ENCODE data around the gene MT4.

The MT4 gene

GRCh38 chr16:56589141-56590039 lies 24.5 kb downstream of the MT4 start, which contains the start of gene MT3:
MT3 (plus strand) TSS chr16:56589528; CDS start chr16:56589591, 63 bp downstream.
- Histone ChIP-seq H3K4me3 (ENCODE audit: low read depth, low read length) (no peak within 1 kb of the TSS), H3K36me3 (no peaks in the 10 kb centered on the region), H3K9me3 (no peaks in the 10 kb centered on the region; the same call in 1 of the 2 replicates), H3K4me1 (no peaks in the 10 kb centered on the region), H3K27me3 (peaks cover 57% of the 10 kb centered on the region)
- DNase-seq = peak; percentile 31
- no peak for TF ChIP-seq CTCF (IDR thresholded peaks at IDR 0.05; ENCODE audit: low read depth, low read length)

GRCh38 chr16:56591377-56592060 lies 26.6 kb downstream of the MT4 start:
- Histone ChIP-seq H3K27me3 (peaks cover 39% of the 10 kb centered on the region), H3K4me1 (no peaks in the 10 kb centered on the region), H3K36me3 (no peaks in the 10 kb centered on the region), H3K4me3 (ENCODE audit: low read depth, low read length) (no peak overlapping the region), H3K9me3 (no peaks in the 10 kb centered on the region)
- no peak for TF ChIP-seq CTCF (IDR thresholded peaks at IDR 0.05; ENCODE audit: low read depth, low read length)
- no peak for DNase-seq

GRCh38 chr16:56593573-56594291 lies 28.9 kb downstream of the MT4 start:
- no peak for TF ChIP-seq CTCF (IDR thresholded peaks at IDR 0.05; ENCODE audit: low read depth, low read length)
- DNase-seq = no peak
- Histone ChIP-seq H3K36me3 (no peaks in the 10 kb centered on the region), H3K4me3 (ENCODE audit: low read depth, low read length) (no peak overlapping the region), H3K9me3 (no peaks in the 10 kb centered on the region), H3K4me1 (no peaks in the 10 kb centered on the region), H3K27me3 (peaks cover 21% of the 10 kb centered on the region)

GRCh38 chr16:56594292-56594619 lies 29.4 kb downstream of the MT4 start:
- H3K36me3 ChIP-seq = no peaks in the 10 kb centered on the region
- H3K4me3 ChIP-seq (ENCODE audit: low read depth, low read length) = no peak overlapping the region
- no peaks in the 10 kb centered on the region for H3K9me3 ChIP-seq
- no peak for TF ChIP-seq CTCF (IDR thresholded peaks at IDR 0.05; ENCODE audit: low read depth, low read length)
- H3K4me1 ChIP-seq = no peaks in the 10 kb centered on the region
- peaks cover 16% of the 10 kb centered on the region for H3K27me3 ChIP-seq
- DNase-seq = no peak

GRCh38 chr16:56600398-56600999 lies 35.6 kb downstream of the MT4 start:
- peak; percentile 79 for TF ChIP-seq CTCF (IDR thresholded peaks at IDR 0.05; ENCODE audit: low read depth, low read length)
- no peaks in the 10 kb centered on the region for H3K36me3 ChIP-seq
- no peaks in the 10 kb centered on the region for H3K4me1 ChIP-seq
- no peaks in the 10 kb centered on the region; the same call in 1 of the 2 replicates for H3K27me3 ChIP-seq
- no peak overlapping the region for H3K4me3 ChIP-seq (ENCODE audit: low read depth, low read length)
- DNase-seq = peak; percentile 48
- H3K9me3 ChIP-seq = no peaks in the 10 kb centered on the region

Data from BE2C (cell line).